HepG2 (cell line): ENCODE results near the gene CLDN19. TPM values are rescaled to one million over a fixed set of nuclear protein-coding genes. Genes with fewer than 3 reads are reported as not detected.

ENCODE experiments used
- ARID4A ChIP-seq: sonication (generic); formaldehyde crosslinking; IDR thresholded peaks from 2 replicates; pipeline ENCODE4 v1.5.0; 2020; ENCODE audit warnings: mild to moderate bottlenecking, missing genetic modification reagents, borderline replicate concordance
- ATF3 ChIP-seq: sonication (generic); formaldehyde crosslinking; IDR thresholded peaks from 2 replicates; pipeline ENCODE4 v1.4.0; 2020; ENCODE audit warnings: missing genetic modification reagents
- DNMT3B ChIP-seq: conservative IDR thresholded peaks from 2 replicates; pipeline ENCODE4 v1.6.1; 2016; ENCODE audit warnings: missing biosample characterization, control low read depth
- HDAC1 ChIP-seq: sonication (generic); formaldehyde crosslinking; IDR thresholded peaks from 2 replicates; pipeline ENCODE4 v1.5.1; 2020; ENCODE audit warnings: mild to moderate bottlenecking, missing genetic modification reagents
- KAT8 ChIP-seq: IDR thresholded peaks from 2 replicates; pipeline ENCODE4 v1.6.1; 2016; ENCODE audit warnings: missing genetic modification reagents, missing compliant biosample characterization
- MIER3 ChIP-seq: IDR thresholded peaks from 2 replicates; pipeline ENCODE4 v1.6.1; 2016; ENCODE audit warnings: missing compliant biosample characterization, borderline replicate concordance
- REPIN1 ChIP-seq: sonication (generic); formaldehyde crosslinking; IDR thresholded peaks from 2 replicates; pipeline ENCODE4 v1.8.0; 2022; ENCODE audit warnings: missing genetic modification reagents, low read depth, mild to moderate bottlenecking, borderline replicate concordance
- TERF1 ChIP-seq: sonication (generic); formaldehyde crosslinking; IDR thresholded peaks from 2 replicates; pipeline ENCODE4 v1.8.0; 2022; ENCODE audit warnings: mild to moderate bottlenecking, missing genetic modification reagents, moderate library complexity
- TSC22D2 ChIP-seq: sonication (generic); formaldehyde crosslinking; IDR thresholded peaks from 2 replicates; pipeline ENCODE4 v1.5.1; 2020; ENCODE audit warnings: missing genetic modification reagents, mild to moderate bottlenecking, borderline replicate concordance
- ZBTB4 ChIP-seq: sonication (generic); formaldehyde crosslinking; IDR thresholded peaks from 2 replicates; pipeline ENCODE4 v1.4.0; 2020; ENCODE audit warnings: missing genetic modification reagents, mild to moderate bottlenecking, borderline replicate concordance
- ZBTB49 ChIP-seq: sonication (generic); formaldehyde crosslinking; IDR thresholded peaks from 2 replicates; pipeline ENCODE4 v1.4.0; 2020; ENCODE audit warnings: missing genetic modification reagents, borderline replicate concordance
- ZFP36L2 ChIP-seq: sonication (generic); formaldehyde crosslinking; IDR thresholded peaks from 2 replicates; pipeline ENCODE4 v1.4.0; 2020; ENCODE audit warnings: missing genetic modification reagents
- ZNF12 ChIP-seq: sonication (generic); formaldehyde crosslinking; IDR thresholded peaks from 2 replicates; pipeline ENCODE4 v1.5.0; 2020; ENCODE audit warnings: missing genetic modification reagents
- ZNF180 ChIP-seq: sonication (generic); formaldehyde crosslinking; IDR thresholded peaks from 2 replicates; pipeline ENCODE4 v1.4.0; 2020; ENCODE audit warnings: low read depth, missing genetic modification reagents, borderline replicate concordance
- ZNF333 ChIP-seq: sonication (generic); formaldehyde crosslinking; IDR thresholded peaks from 2 replicates; pipeline ENCODE4 v1.4.0; 2020; ENCODE audit warnings: mild to moderate bottlenecking, missing genetic modification reagents, borderline replicate concordance
- ZNF432 ChIP-seq: sonication (generic); formaldehyde crosslinking; IDR thresholded peaks from 2 replicates; pipeline ENCODE4 v1.5.0; 2020; ENCODE audit warnings: missing genetic modification reagents, mild to moderate bottlenecking, borderline replicate concordance
- ZNF468 ChIP-seq: sonication (generic); formaldehyde crosslinking; IDR thresholded peaks from 2 replicates; pipeline ENCODE4 v1.8.0; 2022; ENCODE audit warnings: mild to moderate bottlenecking, moderate library complexity, missing genetic modification reagents
- polyA plus RNA-seq, 8 experiments: library from polyadenylated mRNA; depleted of rRNA in 3 of 8; stranded (reverse) in 7 of 8; unstranded in 1 of 8; fragments of >200 nt; fragmentation: Illumina TruSeq in 4 of 8; extraction: Trizol in 4 of 8; gene quantifications; 2 replicates each; pipeline versions ENCODE4 v1.2.1 to v1.2.3, GENCODE V29; 2011 to 2016; ENCODE audit warnings: low read depth in 4 of 8, missing spikeins in 1 of 8, mixed read lengths in 1 of 8; ENCODE audit not compliant: insufficient read depth in 1 of 8
- total RNA-seq, 5 experiments: library from RNA; depleted of rRNA; stranded (reverse); fragments of >200 nt; fragmentation: Illumina TruSeq; extraction: Trizol; gene quantifications; 2 replicates each; pipeline ENCODE4 v1.2.3, GENCODE V29; 2016; ENCODE audit warnings: low read depth in 1 of 5

The CLDN19 gene
- total and polyA plus RNA-seq, 2 of the 13 experiments (the other 11 are each of a cell fraction or from before 2014, with no cell fraction given), result 5.0 to 7.6 TPM

GRCh38 chr1:42766741-42767509 is 26.9 kb upstream of the CLDN19 start, which contains the start of the genes C1orf50 and P3H1 (continued):
- peak; percentile 93 for TF ChIP-seq ARID4A (CRISPR knock-in tag)
- no peak for TF ChIP-seq ZNF468 (CRISPR knock-in tag)
- peak; percentile 51 for TF ChIP-seq ATF3 (CRISPR knock-in tag)
- TF ChIP-seq ZBTB4 (CRISPR knock-in tag), result peak; percentile 60; the same call in 1 of the 2 replicates
- TF ChIP-seq ZNF432 (CRISPR knock-in tag), result no peak
- no peak for TF ChIP-seq TERF1 (CRISPR knock-in tag)
- peak; percentile 79 for TF ChIP-seq KAT8 (CRISPR knock-in tag)
- TF ChIP-seq TSC22D2, result no peak
- no peak for TF ChIP-seq MIER3
- no peak for TF ChIP-seq ZNF333 (CRISPR knock-in tag)
- TF ChIP-seq ZFP36L2 (CRISPR knock-in tag), result no peak
- 0 out of 2 replicates have a peak, but pooled peaks have one; percentile 54 for TF ChIP-seq ZNF180 (CRISPR knock-in tag)
- no peak for TF ChIP-seq ZNF12 (CRISPR knock-in tag)
- TF ChIP-seq ZBTB49 (CRISPR knock-in tag), result no peak
- TF ChIP-seq HDAC1 (CRISPR knock-in tag), result peak; percentile 81
- peak; percentile 61; the same call in 1 of the 2 replicates for TF ChIP-seq REPIN1 (CRISPR knock-in tag)
- TF ChIP-seq DNMT3B (CRISPR knock-in tag), result no peak; the same call in 1 of the 2 replicates
